ENCODE results near the gene TTC28. TPM values are rescaled to one million over a fixed set of nuclear protein-coding genes. Genes with fewer than 3 reads are reported as not detected.

The TTC28 gene
- total RNA-seq, 2 donors from 2014 or later = 29.2 to 74.6 TPM

DNA sequence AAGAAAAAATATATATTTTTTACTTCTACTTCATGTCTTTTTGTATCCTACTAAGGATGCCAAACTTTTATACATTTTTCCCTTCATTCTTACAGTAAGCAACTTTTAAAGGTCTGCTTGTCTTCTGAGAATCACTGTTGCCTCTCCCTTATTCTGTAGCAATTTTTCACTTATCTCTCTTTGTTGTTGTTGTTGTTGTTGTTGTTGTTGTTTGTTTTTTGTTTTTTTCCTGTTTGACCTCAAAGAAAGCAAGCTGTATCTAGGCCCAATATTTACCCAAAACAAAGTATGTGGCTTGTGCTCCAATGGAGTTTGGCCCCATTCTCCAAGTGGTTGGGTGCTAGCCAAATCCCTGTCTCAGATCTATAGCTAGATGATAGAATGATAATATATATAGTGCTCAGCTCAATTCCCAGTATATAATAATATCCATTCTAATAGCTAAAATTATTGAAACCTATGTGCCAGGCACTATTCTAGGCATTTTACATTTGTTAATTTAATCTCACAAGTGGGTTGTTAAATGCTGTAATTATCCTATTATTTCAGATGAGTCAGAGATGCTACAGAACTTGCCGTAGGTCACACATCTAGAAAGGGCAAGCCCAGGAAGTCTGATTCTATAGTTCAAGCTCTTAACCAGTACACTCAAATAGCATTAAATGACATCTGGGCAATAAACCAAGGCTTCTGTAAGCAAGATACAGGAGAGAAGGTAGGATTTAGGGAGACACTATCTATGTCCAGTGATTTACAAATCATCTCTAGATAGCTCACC lies 555.5 kb downstream of the TTC28 start:
- WGBS = 97% methylated on average over 1 of the region's 1 CpG
- H3K9me3 ChIP-seq = no peaks in the 10 kb centered on the region
- no peak overlapping the region for H3K27ac ChIP-seq
- intact Hi-C loops (cut with DNase I) = no loop called here
- H3K4me3 ChIP-seq = no peak overlapping the region
- H3K36me3 ChIP-seq = no peaks in the 10 kb centered on the region
- TF ChIP-seq POLR2A (IDR thresholded peaks at IDR 0.05) (no peak), POLR2AphosphoS5 (IDR thresholded peaks at IDR 0.05) (no peak)
- TF ChIP-seq, protein P1, sequence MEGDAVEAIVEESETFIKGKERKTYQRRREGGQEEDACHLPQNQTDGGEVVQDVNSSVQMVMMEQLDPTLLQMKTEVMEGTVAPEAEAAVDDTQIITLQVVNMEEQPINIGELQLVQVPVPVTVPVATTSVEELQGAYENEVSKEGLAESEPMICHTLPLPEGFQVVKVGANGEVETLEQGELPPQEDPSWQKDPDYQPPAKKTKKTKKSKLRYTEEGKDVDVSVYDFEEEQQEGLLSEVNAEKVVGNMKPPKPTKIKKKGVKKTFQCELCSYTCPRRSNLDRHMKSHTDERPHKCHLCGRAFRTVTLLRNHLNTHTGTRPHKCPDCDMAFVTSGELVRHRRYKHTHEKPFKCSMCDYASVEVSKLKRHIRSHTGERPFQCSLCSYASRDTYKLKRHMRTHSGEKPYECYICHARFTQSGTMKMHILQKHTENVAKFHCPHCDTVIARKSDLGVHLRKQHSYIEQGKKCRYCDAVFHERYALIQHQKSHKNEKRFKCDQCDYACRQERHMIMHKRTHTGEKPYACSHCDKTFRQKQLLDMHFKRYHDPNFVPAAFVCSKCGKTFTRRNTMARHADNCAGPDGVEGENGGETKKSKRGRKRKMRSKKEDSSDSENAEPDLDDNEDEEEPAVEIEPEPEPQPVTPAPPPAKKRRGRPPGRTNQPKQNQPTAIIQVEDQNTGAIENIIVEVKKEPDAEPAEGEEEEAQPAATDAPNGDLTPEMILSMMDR (IDR thresholded peaks at IDR 0.05) = no peak
- no peak for DNase-seq (ENCODE audit: low spot score)
- no peaks in the 10 kb centered on the region for H3K4me1 ChIP-seq (replicated peaks)
- H3K27me3 ChIP-seq (replicated peaks; ENCODE audit: insufficient read depth) = no peaks in the 10 kb centered on the region

DNA sequence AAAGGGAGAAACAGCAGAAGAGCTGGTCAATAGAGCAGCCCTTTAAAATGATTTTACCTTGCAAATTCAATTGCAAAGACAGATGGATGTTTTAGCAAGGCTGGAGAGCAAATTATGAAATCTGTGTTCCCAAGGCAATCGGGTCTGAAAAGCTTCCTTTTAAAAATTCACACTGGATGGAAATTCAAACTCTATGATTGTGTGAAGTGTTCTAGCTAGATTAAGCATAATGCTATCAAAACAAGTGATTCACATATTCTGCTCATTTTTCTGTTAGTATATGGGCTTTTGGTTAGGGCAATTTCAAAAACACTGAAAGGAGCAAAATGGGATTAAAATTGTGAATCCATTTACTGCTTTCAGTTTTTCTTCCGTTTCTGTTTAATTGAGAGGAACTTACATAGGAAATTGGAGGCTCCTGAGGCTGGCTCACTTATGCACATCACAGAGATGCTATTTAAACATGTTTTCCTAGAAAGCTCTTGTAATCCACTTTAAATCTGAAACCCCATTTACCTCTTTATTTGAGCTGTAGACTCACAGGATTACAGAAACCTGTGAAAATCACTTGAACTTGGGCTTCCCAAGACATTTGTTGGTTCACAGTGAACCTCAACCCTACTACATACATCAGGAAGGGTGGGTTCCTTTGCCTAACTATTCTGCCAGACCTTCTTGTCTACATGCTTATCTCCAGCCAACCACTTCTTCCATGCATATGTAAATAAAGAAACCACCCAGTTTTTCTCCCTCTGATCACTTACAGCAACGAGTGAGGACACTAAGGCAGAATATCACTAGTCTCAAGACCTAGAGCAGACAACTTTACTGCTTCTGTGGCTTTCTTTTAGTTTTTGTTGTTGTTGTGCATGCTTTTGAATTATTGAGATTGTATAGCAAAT lies 558.7 kb downstream of the TTC28 start:
- Histone ChIP-seq H3K27ac (no peak overlapping the region), H3K4me1 (replicated peaks) (no peaks in the 10 kb centered on the region), H3K27me3 (replicated peaks; ENCODE audit: insufficient read depth) (no peaks in the 10 kb centered on the region), H3K4me3 (no peak overlapping the region), H3K36me3 (no peaks in the 10 kb centered on the region), H3K9me3 (no peaks in the 10 kb centered on the region)
- no peak for DNase-seq (ENCODE audit: low spot score)
- intact Hi-C loops (cut with DNase I) = no loop called here
- 73% methylated on average over 3 of the region's 3 CpGs for WGBS
- TF ChIP-seq, protein P1 (IDR thresholded peaks at IDR 0.05) = no peak
- no peak for TF ChIP-seq POLR2AphosphoS5 (IDR thresholded peaks at IDR 0.05)
- TF ChIP-seq POLR2A (IDR thresholded peaks at IDR 0.05) = no peak

DNA sequence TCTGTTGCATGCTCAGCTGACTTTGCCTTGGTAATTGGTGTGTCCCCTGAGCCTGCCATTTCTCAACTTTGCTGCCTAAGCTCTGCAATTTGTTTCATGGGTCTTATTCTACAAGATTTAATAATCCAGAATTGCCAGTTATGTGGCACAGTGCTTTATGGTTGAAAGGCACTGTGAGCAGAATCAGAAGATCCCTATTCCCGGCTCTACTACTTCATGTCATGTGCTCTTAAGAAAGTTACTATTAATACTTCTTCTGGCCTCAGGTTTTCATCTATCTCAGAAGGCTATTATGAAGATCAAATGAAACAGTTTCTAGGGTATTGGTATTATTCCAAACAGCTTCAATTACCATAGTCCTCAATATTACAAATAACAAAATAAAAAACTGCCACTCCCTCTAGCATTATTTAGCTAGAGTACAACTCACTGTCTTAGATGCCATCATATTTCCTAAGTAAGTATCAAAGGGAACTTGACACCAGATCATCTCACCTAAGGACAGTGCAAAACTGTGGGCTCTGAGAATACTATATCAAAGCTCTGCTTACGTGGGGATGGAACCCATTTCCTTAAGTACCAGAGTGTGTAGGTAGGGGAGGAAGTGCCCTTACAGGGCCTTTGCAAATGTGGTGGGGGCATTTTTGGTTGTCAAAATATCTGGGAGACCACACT lies 560.5 kb downstream of the TTC28 start:
- no peaks in the 10 kb centered on the region for H3K4me1 ChIP-seq (replicated peaks)
- 89% methylated on average over 2 of the region's 2 CpGs for WGBS
- TF ChIP-seq POLR2AphosphoS5 (IDR thresholded peaks at IDR 0.05) (no peak), POLR2A (IDR thresholded peaks at IDR 0.05) (no peak)
- TF ChIP-seq, protein P1 (IDR thresholded peaks at IDR 0.05) = no peak
- H3K9me3 ChIP-seq = no peaks in the 10 kb centered on the region
- no peak overlapping the region for H3K27ac ChIP-seq
- no peaks in the 10 kb centered on the region for H3K27me3 ChIP-seq (replicated peaks; ENCODE audit: insufficient read depth)
- no peaks in the 10 kb centered on the region for H3K36me3 ChIP-seq
- no peak overlapping the region for H3K4me3 ChIP-seq
- intact Hi-C loops (cut with DNase I) = no loop called here
- no peak for DNase-seq (ENCODE audit: low spot score)

DNA sequence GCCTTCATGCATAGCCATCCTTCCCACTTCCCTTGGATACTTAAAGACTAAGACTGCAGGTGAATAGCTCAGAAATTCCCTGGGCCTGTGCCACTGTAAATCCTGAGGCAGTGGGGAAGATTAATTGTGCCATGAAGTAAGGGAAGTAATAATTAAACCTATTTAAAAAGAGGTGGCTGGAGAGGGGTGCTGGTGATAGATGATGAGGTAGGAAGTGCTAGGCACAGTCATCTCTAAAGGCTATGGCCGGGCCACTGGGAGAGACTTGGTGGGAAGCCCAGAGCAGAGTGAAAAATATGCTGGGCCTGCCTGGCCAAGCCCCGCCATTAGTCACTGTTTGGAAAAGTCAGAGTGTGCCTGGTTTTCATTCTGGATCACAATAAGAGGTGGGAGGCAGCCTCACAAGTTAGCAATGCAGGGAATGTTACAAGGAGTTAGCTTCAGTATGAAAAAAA lies 563.4 kb downstream of the TTC28 start:
- peak overlapping the region in 1 of 2 donors; percentile 19 for H3K27ac ChIP-seq
- intact Hi-C loops (cut with DNase I) = no loop called here
- 23% methylated on average over 2 of the region's 2 CpGs for WGBS

More for the DNA sequence above, 563.4 kb downstream of the TTC28 start:
- H3K4me1 ChIP-seq (replicated peaks) = no peaks in the 10 kb centered on the region
- peak; percentile 55 for DNase-seq (ENCODE audit: low spot score)
- H3K4me3 ChIP-seq = no peak overlapping the region
- H3K9me3 ChIP-seq = no peaks in the 10 kb centered on the region
- H3K36me3 ChIP-seq = no peaks in the 10 kb centered on the region
- TF ChIP-seq POLR2AphosphoS5 (IDR thresholded peaks at IDR 0.05) = peak; percentile 60
- TF ChIP-seq, protein P1 (IDR thresholded peaks at IDR 0.05) = no peak
- H3K27me3 ChIP-seq (replicated peaks; ENCODE audit: insufficient read depth) = no peaks in the 10 kb centered on the region
